HepG2 (cell line): ENCODE results near the gene PGC. TPM values are rescaled to one million over a fixed set of nuclear protein-coding genes. Genes with fewer than 3 reads are reported as not detected.
A peak's percentile ranks its signal among the peaks of the same experiment; 100 is the strongest.

Source experiments
- ATF7-NPFF ChIP-seq: sonication (generic); formaldehyde crosslinking; IDR thresholded peaks from 2 replicates; pipeline ENCODE4 v1.8.1; 2023; ENCODE audit warnings: mild to moderate bottlenecking, low read depth, missing genetic modification reagents, moderate library complexity
- EEA1 ChIP-seq: sonication (generic); formaldehyde crosslinking; IDR thresholded peaks from 2 replicates; pipeline ENCODE4 v1.5.1; 2020; ENCODE audit warnings: mild to moderate bottlenecking, missing genetic modification reagents, borderline replicate concordance
- MEIS1 ChIP-seq: sonication (generic); formaldehyde crosslinking; IDR thresholded peaks from 2 replicates; pipeline ENCODE4 v1.9.0; 2021; ENCODE audit warnings: mild to moderate bottlenecking, missing genetic modification reagents, moderate library complexity, borderline replicate concordance
- MIER2 ChIP-seq: IDR thresholded peaks from 2 replicates; pipeline ENCODE4 v1.6.1; 2016; ENCODE audit warnings: missing biosample characterization, missing genetic modification reagents
- MTA1 ChIP-seq: sonication (generic); formaldehyde crosslinking; IDR thresholded peaks from 2 replicates; pipeline ENCODE4 v1.4.0; 2020; ENCODE audit warnings: missing genetic modification reagents, mild to moderate bottlenecking, borderline replicate concordance
- MZF1 ChIP-seq: sonication (generic); formaldehyde crosslinking; IDR thresholded peaks from 2 replicates; pipeline ENCODE4 v1.8.1; 2023; ENCODE audit warnings: mild to moderate bottlenecking, missing genetic modification reagents, borderline replicate concordance
- PITX1 ChIP-seq: sonication (generic); formaldehyde crosslinking; IDR thresholded peaks from 2 replicates; pipeline ENCODE4 v1.5.1; 2020; ENCODE audit warnings: mild to moderate bottlenecking, missing genetic modification reagents
- SAFB2 ChIP-seq: sonication (generic); formaldehyde crosslinking; IDR thresholded peaks from 2 replicates; pipeline ENCODE4 v1.5.1; 2020; ENCODE audit warnings: missing genetic modification reagents, low read depth, mild to moderate bottlenecking, borderline replicate concordance
- SOX5 ChIP-seq: IDR thresholded peaks from 2 replicates; pipeline ENCODE4 v1.6.1; 2016; ENCODE audit warnings: borderline replicate concordance
- ZNF20 ChIP-seq: sonication (generic); formaldehyde crosslinking; IDR thresholded peaks from 2 replicates; pipeline ENCODE4 v1.4.0; 2020; ENCODE audit warnings: mild to moderate bottlenecking, moderate library complexity, missing genetic modification reagents
- ZNF260 ChIP-seq: sonication (generic); formaldehyde crosslinking; IDR thresholded peaks from 2 replicates; pipeline ENCODE4 v1.4.0; 2020; ENCODE audit warnings: missing genetic modification reagents, low read depth, mild to moderate bottlenecking, borderline replicate concordance
- ZNF317 ChIP-seq: sonication (generic); formaldehyde crosslinking; IDR thresholded peaks from 2 replicates; pipeline ENCODE4 v1.5.0; 2020; ENCODE audit warnings: mild to moderate bottlenecking, missing genetic modification reagents
- ZSCAN31 ChIP-seq: sonication (generic); formaldehyde crosslinking; IDR thresholded peaks from 2 replicates; pipeline ENCODE4 v1.5.0; 2020; ENCODE audit warnings: low read depth, mild to moderate bottlenecking, missing genetic modification reagents
- polyA plus RNA-seq, 8 experiments: library from polyadenylated mRNA; depleted of rRNA in 3 of 8; stranded (reverse) in 7 of 8; unstranded in 1 of 8; fragments of >200 nt; fragmentation: Illumina TruSeq in 4 of 8; extraction: Trizol in 4 of 8; gene quantifications; 2 replicates each; pipeline versions ENCODE4 v1.2.1 to v1.2.3, GENCODE V29; 2011 to 2016; ENCODE audit warnings: low read depth in 4 of 8, missing spikeins in 1 of 8, mixed read lengths in 1 of 8; ENCODE audit not compliant: insufficient read depth in 1 of 8
- total RNA-seq, 5 experiments: library from RNA; depleted of rRNA; stranded (reverse); fragments of >200 nt; fragmentation: Illumina TruSeq; extraction: Trizol; gene quantifications; 2 replicates each; pipeline ENCODE4 v1.2.3, GENCODE V29; 2016; ENCODE audit warnings: low read depth in 1 of 5
- TF ChIP-seq, protein P1 (sequence below): IDR thresholded peaks from 2 replicates; pipeline ENCODE4 v1.6.1; 2016; ENCODE audit warnings: low read depth, missing genetic modification reagents, missing compliant biosample characterization
- TF ChIP-seq, protein P2 (sequence below): sonication (generic); formaldehyde crosslinking; IDR thresholded peaks from 2 replicates; pipeline ENCODE4 v1.4.0; 2020; ENCODE audit warnings: mild to moderate bottlenecking, missing genetic modification reagents
- TF ChIP-seq, protein P3 (sequence below): sonication (generic); formaldehyde crosslinking; IDR thresholded peaks from 2 replicates; pipeline ENCODE4 v1.5.1; 2020; ENCODE audit warnings: mild to moderate bottlenecking, missing genetic modification reagents, borderline replicate concordance
- TF ChIP-seq, protein P4 (sequence below): IDR thresholded peaks from 2 replicates; pipeline ENCODE4 v1.6.1; 2016

Gene PGC
- total and polyA plus RNA-seq, 2 of the 13 experiments (the other 11 are each of a cell fraction or from before 2014, with no cell fraction given), result 426 to 502 TPM

DNA sequence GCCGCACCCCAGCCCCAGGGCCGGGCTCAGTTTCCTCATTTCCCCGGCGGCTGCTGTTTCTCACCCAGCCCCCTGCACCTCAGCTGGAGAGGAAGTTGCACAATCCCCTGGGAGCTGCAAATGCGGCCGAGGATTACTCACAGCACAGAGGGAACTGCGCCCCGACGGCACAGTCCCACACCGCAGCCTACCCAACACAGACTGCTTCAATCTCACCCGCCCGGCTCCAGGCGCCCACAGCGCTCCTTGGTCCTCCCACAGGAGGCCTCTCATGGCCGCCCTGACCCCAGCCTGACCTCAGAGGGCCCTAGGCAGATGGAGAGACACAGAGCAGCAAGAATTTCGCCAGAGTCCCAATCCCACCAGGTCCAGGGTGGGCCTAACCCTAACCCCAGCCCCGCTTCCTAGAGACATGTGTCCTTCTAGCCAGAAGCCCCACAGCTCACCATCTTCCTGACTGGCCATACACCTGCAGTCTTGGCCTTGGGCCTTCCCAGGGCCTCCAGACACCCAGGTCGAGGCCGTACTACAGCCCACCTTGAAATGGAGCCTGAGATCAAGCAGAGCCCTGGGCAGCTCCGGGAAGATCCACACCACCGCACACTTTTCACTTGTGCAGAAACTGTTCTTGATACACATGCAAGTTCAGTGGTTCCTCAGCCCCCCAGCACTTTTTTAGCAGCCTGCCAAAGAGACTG lies 23.5 kb downstream of the PGC start (continued):
- TF ChIP-seq ZNF317 (CRISPR knock-in tag) (peak; percentile 57; the same call in 1 of the 2 replicates), ZSCAN31 (CRISPR knock-in tag) (no peak), SAFB2 (CRISPR knock-in tag) (0 out of 2 replicates have a peak, but pooled peaks have one; percentile 63), SOX5 (CRISPR knock-in tag) (peak; percentile 49; the same call in 1 of the 2 replicates), ZNF20 (no peak), MTA1 (peak; percentile 54; the same call in 1 of the 2 replicates), MZF1 (CRISPR knock-in tag) (no peak), EEA1 (CRISPR knock-in tag) (no peak), ZNF260 (CRISPR knock-in tag) (no peak), ATF7-NPFF (CRISPR knock-in tag) (no peak; the same call in 1 of the 2 replicates), MIER2 (CRISPR knock-in tag) (no peak), PITX1 (CRISPR knock-in tag) (peak; percentile 93), MEIS1 (no peak)
- TF ChIP-seq, protein P1, sequence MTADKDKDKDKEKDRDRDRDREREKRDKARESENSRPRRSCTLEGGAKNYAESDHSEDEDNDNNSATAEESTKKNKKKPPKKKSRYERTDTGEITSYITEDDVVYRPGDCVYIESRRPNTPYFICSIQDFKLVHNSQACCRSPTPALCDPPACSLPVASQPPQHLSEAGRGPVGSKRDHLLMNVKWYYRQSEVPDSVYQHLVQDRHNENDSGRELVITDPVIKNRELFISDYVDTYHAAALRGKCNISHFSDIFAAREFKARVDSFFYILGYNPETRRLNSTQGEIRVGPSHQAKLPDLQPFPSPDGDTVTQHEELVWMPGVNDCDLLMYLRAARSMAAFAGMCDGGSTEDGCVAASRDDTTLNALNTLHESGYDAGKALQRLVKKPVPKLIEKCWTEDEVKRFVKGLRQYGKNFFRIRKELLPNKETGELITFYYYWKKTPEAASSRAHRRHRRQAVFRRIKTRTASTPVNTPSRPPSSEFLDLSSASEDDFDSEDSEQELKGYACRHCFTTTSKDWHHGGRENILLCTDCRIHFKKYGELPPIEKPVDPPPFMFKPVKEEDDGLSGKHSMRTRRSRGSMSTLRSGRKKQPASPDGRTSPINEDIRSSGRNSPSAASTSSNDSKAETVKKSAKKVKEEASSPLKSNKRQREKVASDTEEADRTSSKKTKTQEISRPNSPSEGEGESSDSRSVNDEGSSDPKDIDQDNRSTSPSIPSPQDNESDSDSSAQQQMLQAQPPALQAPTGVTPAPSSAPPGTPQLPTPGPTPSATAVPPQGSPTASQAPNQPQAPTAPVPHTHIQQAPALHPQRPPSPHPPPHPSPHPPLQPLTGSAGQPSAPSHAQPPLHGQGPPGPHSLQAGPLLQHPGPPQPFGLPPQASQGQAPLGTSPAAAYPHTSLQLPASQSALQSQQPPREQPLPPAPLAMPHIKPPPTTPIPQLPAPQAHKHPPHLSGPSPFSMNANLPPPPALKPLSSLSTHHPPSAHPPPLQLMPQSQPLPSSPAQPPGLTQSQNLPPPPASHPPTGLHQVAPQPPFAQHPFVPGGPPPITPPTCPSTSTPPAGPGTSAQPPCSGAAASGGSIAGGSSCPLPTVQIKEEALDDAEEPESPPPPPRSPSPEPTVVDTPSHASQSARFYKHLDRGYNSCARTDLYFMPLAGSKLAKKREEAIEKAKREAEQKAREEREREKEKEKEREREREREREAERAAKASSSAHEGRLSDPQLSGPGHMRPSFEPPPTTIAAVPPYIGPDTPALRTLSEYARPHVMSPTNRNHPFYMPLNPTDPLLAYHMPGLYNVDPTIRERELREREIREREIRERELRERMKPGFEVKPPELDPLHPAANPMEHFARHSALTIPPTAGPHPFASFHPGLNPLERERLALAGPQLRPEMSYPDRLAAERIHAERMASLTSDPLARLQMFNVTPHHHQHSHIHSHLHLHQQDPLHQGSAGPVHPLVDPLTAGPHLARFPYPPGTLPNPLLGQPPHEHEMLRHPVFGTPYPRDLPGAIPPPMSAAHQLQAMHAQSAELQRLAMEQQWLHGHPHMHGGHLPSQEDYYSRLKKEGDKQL (CRISPR knock-in tag), result 0 out of 2 replicates have a peak, but pooled peaks have one; percentile 53
- TF ChIP-seq, protein P2, sequence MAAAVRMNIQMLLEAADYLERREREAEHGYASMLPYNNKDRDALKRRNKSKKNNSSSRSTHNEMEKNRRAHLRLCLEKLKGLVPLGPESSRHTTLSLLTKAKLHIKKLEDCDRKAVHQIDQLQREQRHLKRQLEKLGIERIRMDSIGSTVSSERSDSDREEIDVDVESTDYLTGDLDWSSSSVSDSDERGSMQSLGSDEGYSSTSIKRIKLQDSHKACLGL (CRISPR knock-in tag), result peak; percentile 51; the same call in 1 of the 2 replicates
- TF ChIP-seq, protein P3, sequence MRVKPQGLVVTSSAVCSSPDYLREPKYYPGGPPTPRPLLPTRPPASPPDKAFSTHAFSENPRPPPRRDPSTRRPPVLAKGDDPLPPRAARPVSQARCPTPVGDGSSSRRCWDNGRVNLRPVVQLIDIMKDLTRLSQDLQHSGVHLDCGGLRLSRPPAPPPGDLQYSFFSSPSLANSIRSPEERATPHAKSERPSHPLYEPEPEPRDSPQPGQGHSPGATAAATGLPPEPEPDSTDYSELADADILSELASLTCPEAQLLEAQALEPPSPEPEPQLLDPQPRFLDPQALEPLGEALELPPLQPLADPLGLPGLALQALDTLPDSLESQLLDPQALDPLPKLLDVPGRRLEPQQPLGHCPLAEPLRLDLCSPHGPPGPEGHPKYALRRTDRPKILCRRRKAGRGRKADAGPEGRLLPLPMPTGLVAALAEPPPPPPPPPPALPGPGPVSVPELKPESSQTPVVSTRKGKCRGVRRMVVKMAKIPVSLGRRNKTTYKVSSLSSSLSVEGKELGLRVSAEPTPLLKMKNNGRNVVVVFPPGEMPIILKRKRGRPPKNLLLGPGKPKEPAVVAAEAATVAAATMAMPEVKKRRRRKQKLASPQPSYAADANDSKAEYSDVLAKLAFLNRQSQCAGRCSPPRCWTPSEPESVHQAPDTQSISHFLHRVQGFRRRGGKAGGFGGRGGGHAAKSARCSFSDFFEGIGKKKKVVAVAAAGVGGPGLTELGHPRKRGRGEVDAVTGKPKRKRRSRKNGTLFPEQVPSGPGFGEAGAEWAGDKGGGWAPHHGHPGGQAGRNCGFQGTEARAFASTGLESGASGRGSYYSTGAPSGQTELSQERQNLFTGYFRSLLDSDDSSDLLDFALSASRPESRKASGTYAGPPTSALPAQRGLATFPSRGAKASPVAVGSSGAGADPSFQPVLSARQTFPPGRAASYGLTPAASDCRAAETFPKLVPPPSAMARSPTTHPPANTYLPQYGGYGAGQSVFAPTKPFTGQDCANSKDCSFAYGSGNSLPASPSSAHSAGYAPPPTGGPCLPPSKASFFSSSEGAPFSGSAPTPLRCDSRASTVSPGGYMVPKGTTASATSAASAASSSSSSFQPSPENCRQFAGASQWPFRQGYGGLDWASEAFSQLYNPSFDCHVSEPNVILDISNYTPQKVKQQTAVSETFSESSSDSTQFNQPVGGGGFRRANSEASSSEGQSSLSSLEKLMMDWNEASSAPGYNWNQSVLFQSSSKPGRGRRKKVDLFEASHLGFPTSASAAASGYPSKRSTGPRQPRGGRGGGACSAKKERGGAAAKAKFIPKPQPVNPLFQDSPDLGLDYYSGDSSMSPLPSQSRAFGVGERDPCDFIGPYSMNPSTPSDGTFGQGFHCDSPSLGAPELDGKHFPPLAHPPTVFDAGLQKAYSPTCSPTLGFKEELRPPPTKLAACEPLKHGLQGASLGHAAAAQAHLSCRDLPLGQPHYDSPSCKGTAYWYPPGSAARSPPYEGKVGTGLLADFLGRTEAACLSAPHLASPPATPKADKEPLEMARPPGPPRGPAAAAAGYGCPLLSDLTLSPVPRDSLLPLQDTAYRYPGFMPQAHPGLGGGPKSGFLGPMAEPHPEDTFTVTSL (CRISPR knock-in tag), result no peak
- TF ChIP-seq, protein P4, sequence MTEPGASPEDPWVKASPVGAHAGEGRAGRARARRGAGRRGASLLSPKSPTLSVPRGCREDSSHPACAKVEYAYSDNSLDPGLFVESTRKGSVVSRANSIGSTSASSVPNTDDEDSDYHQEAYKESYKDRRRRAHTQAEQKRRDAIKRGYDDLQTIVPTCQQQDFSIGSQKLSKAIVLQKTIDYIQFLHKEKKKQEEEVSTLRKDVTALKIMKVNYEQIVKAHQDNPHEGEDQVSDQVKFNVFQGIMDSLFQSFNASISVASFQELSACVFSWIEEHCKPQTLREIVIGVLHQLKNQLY (CRISPR knock-in tag), result no peak
